ENCODE data around the gene ENKD1. TPM values are rescaled to one million over a fixed set of nuclear protein-coding genes. Genes with fewer than 3 reads are reported as not detected.

ENKD1 gene
- total and polyA plus RNA-seq, 2 experiments from 2014 or later = 11.6 to 11.8 TPM

DNA sequence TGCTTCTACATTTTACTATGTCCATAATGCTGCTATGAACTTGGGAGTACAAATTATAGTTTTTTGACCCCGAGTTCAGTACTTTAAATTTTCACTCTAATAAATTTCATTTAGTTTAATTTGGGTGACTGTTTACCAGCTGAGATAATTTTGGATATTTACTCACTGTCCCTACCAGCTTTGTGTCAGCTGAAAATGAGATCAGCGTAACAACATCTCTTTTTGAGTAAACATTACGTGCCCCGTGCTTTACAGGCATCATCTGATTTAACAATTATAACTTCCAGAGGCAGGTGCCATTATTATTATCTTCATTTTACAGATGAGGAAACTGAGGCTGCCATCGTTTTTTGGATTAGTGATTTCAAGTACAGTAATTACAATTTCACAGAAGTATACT lies 37.6 kb upstream of the ENKD1 start:
- Mint-ChIP-seq H3K27ac (no peak overlapping the region), H3K27me3 (ENCODE audit: insufficient read depth, low read depth, poor library complexity) (no peaks in the 10 kb centered on the region), H3K4me3 (no peak overlapping the region), H3K9me3 (no peaks in the 10 kb centered on the region), H3K36me3 (ENCODE audit: low read depth) (no peaks in the 10 kb centered on the region), H3K4me1 (peaks cover 7% of the 10 kb centered on the region; the same call in 2 of the 3 replicates)
- Histone ChIP-seq H3K27ac (ENCODE audit: low read depth) (no peak overlapping the region), H3K9me2 (ENCODE audit: insufficient read depth) (no peaks in the 10 kb centered on the region), H3K36me3 (ENCODE audit: insufficient read depth) (no peaks in the 10 kb centered on the region), H3F3A (replicated peaks; ENCODE audit: low read depth) (no peaks in the 10 kb centered on the region; the same call in 1 of the 2 replicates), H4K20me1 (replicated peaks; ENCODE audit: insufficient read depth) (peaks cover 15% of the 10 kb centered on the region; the same call in 1 of the 2 replicates), H3K79me2 (replicated peaks; ENCODE audit: insufficient read depth) (peaks cover 91% of the 10 kb centered on the region), H3K4me3 (no peak overlapping the region), H3K4me2 (no peak overlapping the region), H3K27me3 (ENCODE audit: insufficient read depth) (no peaks in the 10 kb centered on the region), H2AFZ (no peak overlapping the region), H3K4me1 (ENCODE audit: insufficient read depth) (peaks cover 10% of the 10 kb centered on the region)
- TF ChIP-seq EZH2 (IDR thresholded peaks at IDR 0.05; ENCODE audit: low read depth, unreplicated experiment) = no peak
- TF ChIP-seq, protein P1, sequence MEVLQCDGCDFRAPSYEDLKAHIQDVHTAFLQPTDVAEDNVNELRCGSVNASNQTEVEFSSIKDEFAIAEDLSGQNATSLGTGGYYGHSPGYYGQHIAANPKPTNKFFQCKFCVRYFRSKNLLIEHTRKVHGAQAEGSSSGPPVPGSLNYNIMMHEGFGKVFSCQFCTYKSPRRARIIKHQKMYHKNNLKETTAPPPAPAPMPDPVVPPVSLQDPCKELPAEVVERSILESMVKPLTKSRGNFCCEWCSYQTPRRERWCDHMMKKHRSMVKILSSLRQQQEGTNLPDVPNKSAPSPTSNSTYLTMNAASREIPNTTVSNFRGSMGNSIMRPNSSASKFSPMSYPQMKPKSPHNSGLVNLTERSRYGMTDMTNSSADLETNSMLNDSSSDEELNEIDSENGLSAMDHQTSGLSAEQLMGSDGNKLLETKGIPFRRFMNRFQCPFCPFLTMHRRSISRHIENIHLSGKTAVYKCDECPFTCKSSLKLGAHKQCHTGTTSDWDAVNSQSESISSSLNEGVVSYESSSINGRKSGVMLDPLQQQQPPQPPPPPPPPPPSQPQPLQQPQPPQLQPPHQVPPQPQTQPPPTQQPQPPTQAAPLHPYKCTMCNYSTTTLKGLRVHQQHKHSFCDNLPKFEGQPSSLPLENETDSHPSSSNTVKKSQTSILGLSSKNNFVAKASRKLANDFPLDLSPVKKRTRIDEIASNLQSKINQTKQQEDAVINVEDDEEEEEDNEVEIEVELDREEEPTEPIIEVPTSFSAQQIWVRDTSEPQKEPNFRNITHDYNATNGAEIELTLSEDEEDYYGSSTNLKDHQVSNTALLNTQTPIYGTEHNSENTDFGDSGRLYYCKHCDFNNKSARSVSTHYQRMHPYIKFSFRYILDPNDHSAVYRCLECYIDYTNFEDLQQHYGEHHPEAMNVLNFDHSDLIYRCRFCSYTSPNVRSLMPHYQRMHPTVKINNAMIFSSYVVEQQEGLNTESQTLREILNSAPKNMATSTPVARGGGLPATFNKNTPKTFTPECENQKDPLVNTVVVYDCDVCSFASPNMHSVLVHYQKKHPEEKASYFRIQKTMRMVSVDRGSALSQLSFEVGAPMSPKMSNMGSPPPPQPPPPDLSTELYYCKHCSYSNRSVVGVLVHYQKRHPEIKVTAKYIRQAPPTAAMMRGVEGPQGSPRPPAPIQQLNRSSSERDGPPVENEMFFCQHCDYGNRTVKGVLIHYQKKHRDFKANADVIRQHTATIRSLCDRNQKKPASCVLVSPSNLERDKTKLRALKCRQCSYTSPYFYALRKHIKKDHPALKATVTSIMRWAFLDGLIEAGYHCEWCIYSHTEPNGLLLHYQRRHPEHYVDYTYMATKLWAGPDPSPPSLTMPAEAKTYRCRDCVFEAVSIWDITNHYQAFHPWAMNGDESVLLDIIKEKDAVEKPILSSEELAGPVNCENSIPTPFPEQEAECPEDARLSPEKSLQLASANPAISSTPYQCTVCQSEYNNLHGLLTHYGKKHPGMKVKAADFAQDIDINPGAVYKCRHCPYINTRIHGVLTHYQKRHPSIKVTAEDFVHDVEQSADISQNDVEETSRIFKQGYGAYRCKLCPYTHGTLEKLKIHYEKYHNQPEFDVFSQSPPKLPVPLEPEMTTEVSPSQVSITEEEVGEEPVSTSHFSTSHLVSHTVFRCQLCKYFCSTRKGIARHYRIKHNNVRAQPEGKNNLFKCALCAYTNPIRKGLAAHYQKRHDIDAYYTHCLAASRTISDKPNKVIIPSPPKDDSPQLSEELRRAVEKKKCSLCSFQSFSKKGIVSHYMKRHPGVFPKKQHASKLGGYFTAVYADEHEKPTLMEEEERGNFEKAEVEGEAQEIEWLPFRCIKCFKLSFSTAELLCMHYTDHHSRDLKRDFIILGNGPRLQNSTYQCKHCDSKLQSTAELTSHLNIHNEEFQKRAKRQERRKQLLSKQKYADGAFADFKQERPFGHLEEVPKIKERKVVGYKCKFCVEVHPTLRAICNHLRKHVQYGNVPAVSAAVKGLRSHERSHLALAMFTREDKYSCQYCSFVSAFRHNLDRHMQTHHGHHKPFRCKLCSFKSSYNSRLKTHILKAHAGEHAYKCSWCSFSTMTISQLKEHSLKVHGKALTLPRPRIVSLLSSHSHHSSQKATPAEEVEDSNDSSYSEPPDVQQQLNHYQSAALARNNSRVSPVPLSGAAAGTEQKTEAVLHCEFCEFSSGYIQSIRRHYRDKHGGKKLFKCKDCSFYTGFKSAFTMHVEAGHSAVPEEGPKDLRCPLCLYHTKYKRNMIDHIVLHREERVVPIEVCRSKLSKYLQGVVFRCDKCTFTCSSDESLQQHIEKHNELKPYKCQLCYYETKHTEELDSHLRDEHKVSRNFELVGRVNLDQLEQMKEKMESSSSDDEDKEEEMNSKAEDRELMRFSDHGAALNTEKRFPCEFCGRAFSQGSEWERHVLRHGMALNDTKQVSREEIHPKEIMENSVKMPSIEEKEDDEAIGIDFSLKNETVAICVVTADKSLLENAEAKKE (CRISPR knock-in tag; IDR thresholded peaks at IDR 0.05) = no peak
- TF ChIP-seq POLR2AphosphoS5 (IDR thresholded peaks at IDR 0.05; ENCODE audit: low read depth) = no peak
- TF ChIP-seq JUNB (IDR thresholded peaks at IDR 0.05; ENCODE audit: unreplicated experiment) = no peak
- TF ChIP-seq, protein P2, sequence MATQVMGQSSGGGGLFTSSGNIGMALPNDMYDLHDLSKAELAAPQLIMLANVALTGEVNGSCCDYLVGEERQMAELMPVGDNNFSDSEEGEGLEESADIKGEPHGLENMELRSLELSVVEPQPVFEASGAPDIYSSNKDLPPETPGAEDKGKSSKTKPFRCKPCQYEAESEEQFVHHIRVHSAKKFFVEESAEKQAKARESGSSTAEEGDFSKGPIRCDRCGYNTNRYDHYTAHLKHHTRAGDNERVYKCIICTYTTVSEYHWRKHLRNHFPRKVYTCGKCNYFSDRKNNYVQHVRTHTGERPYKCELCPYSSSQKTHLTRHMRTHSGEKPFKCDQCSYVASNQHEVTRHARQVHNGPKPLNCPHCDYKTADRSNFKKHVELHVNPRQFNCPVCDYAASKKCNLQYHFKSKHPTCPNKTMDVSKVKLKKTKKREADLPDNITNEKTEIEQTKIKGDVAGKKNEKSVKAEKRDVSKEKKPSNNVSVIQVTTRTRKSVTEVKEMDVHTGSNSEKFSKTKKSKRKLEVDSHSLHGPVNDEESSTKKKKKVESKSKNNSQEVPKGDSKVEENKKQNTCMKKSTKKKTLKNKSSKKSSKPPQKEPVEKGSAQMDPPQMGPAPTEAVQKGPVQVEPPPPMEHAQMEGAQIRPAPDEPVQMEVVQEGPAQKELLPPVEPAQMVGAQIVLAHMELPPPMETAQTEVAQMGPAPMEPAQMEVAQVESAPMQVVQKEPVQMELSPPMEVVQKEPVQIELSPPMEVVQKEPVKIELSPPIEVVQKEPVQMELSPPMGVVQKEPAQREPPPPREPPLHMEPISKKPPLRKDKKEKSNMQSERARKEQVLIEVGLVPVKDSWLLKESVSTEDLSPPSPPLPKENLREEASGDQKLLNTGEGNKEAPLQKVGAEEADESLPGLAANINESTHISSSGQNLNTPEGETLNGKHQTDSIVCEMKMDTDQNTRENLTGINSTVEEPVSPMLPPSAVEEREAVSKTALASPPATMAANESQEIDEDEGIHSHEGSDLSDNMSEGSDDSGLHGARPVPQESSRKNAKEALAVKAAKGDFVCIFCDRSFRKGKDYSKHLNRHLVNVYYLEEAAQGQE (IDR thresholded peaks at IDR 0.05; ENCODE audit: unreplicated experiment) = no peak
- TF ChIP-seq EZH2phosphoT487 (IDR thresholded peaks at IDR 0.05; ENCODE audit: unreplicated experiment) = no peak
- TF ChIP-seq STAT1 (IDR thresholded peaks at IDR 0.05; ENCODE audit: unreplicated experiment) = no peak
- no peak for TF ChIP-seq ZNF331 (CRISPR knock-in tag; IDR thresholded peaks at IDR 0.05; ENCODE audit: low read depth)
- TF ChIP-seq NANOG (IDR thresholded peaks at IDR 0.05; ENCODE audit: borderline replicate concordance) = no peak
- TF ChIP-seq, protein P3, sequence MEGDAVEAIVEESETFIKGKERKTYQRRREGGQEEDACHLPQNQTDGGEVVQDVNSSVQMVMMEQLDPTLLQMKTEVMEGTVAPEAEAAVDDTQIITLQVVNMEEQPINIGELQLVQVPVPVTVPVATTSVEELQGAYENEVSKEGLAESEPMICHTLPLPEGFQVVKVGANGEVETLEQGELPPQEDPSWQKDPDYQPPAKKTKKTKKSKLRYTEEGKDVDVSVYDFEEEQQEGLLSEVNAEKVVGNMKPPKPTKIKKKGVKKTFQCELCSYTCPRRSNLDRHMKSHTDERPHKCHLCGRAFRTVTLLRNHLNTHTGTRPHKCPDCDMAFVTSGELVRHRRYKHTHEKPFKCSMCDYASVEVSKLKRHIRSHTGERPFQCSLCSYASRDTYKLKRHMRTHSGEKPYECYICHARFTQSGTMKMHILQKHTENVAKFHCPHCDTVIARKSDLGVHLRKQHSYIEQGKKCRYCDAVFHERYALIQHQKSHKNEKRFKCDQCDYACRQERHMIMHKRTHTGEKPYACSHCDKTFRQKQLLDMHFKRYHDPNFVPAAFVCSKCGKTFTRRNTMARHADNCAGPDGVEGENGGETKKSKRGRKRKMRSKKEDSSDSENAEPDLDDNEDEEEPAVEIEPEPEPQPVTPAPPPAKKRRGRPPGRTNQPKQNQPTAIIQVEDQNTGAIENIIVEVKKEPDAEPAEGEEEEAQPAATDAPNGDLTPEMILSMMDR (conservative IDR thresholded peaks at IDR 0.05; ENCODE audit: low read depth in 2 of 2) = no peak
- no peak for TF ChIP-seq ZNF114 (CRISPR knock-in tag; IDR thresholded peaks at IDR 0.05)
- no peak for ATAC-seq
- DNase-seq (ENCODE audit: low spot score) = no peak

Measured in GM23338 (cell line).